H1 (cell line): ENCODE measurements around the gene DCBLD1. TPM values are rescaled to one million over a fixed set of nuclear protein-coding genes. Genes with fewer than 3 reads are reported as not detected.

Source experiments
- CTCF ChIA-PET: fragments of 300-600 bp; sonication (Branson Sonifier 250); formaldehyde crosslinking; loops from one replicate; lab custom pipeline; 2021; ENCODE audit not compliant: partially characterized antibody; lab: Charles Lee
- POLR2A ChIA-PET: fragments of 300-600 bp; sonication (Branson Sonifier 250); formaldehyde crosslinking; loops from one replicate; lab custom pipeline; 2021; ENCODE audit warnings: inconsistent platforms; ENCODE audit not compliant: partially characterized antibody; lab: Charles Lee
- DNase-seq, 2 experiments: peaks; one replicate each; pipeline versions ENCODE4 v3.0.0 to v3.0.0-alpha.2; 2010 to 2022; ENCODE audit warnings: low spot score in 2 of 2, low read depth in 1 of 2, mixed read lengths in 1 of 2
- FAIRE-seq: peaks from 2 replicates; lab custom pipeline; 2011; peaks lifted over from hg19 to GRCh38; lab: Jason Lieb, UNC
- H2AFZ ChIP-seq: 2 replicates; pipeline ENCODE4 v1.8.1; 2012; ENCODE audit warnings: low read length, inconsistent platforms
- H2AK5ac ChIP-seq: 2 replicates; pipeline ENCODE4 v1.6.1; 2013; ENCODE audit warnings: low read depth, low read length
- H2BK120ac ChIP-seq: replicated peaks from 2 replicates; pipeline ENCODE3; 2013; ENCODE audit warnings: low read depth, low read length, inconsistent platforms
- H2BK12ac ChIP-seq: 2 replicates; pipeline ENCODE4 v1.6.1; 2013; ENCODE audit warnings: low read depth, low read length
- H2BK15ac ChIP-seq: 2 replicates; pipeline ENCODE4 v1.6.1; 2013; ENCODE audit warnings: low read length
- H2BK20ac ChIP-seq: 2 replicates; pipeline ENCODE4 v1.6.1; 2013; ENCODE audit warnings: low read length
- H2BK5ac ChIP-seq: 2 replicates; pipeline ENCODE4 v1.6.1; 2013; ENCODE audit warnings: low read depth, low read length
- H3K14ac ChIP-seq: 2 replicates; pipeline ENCODE4 v1.6.1; 2013; ENCODE audit warnings: inconsistent platforms; ENCODE audit not compliant: insufficient read length
- H3K18ac ChIP-seq: 2 replicates; pipeline ENCODE4 v1.6.1; 2013; ENCODE audit warnings: low read length; ENCODE audit errors: extremely low read depth
- H3K23ac ChIP-seq: 2 replicates; pipeline ENCODE4 v1.6.1; 2013; ENCODE audit warnings: inconsistent platforms; ENCODE audit not compliant: insufficient read length
- H3K23me2 ChIP-seq: 2 replicates; pipeline ENCODE4 v1.6.1; 2013; ENCODE audit warnings: low read depth, low read length
- H3K27ac ChIP-seq: 2 replicates; pipeline ENCODE4 v1.6.1; 2011; ENCODE audit warnings: low read depth, low read length, inconsistent platforms
- H3K27me3 ChIP-seq, 4 experiments: replicated peaks in 1 of 4; 1 replicate in 1 of 4; 2 replicates in 3 of 4; pipeline versions ENCODE4 v1.6.1 to v1.8.1; 2011 to 2013; ENCODE audit warnings: low read length in 3 of 4, mild to moderate bottlenecking in 3 of 4, inconsistent platforms in 2 of 4, mixed read lengths in 2 of 4, moderate library complexity in 1 of 4; ENCODE audit not compliant: control insufficient read depth in 3 of 4, insufficient read depth in 3 of 4; ENCODE audit errors: extremely low read depth in 1 of 4
- H3K36me3 ChIP-seq, 4 experiments: 2 replicates each; pipeline versions ENCODE4 v1.6.1 to v1.8.1; 2011 to 2013; ENCODE audit warnings: mild to moderate bottlenecking in 4 of 4, low read length in 3 of 4, moderate library complexity in 2 of 4, control low read depth in 1 of 4, inconsistent platforms in 1 of 4; ENCODE audit not compliant: insufficient read depth in 4 of 4, control insufficient read depth in 2 of 4
- H3K4ac ChIP-seq: replicated peaks from 2 replicates; pipeline ENCODE3; 2013; ENCODE audit warnings: low read length, low read depth, mixed read lengths, inconsistent platforms; ENCODE audit not compliant: insufficient read length
- H3K4me1 ChIP-seq, 4 experiments: replicated peaks in 1 of 4; 1 replicate in 1 of 4; 2 replicates in 3 of 4; pipeline versions ENCODE4 v1.6.1 to v1.8.1; 2011 to 2013; ENCODE audit warnings: low read length in 3 of 4, inconsistent platforms in 2 of 4, mixed read lengths in 1 of 4; ENCODE audit not compliant: insufficient read depth in 4 of 4, control insufficient read depth in 3 of 4
- H3K4me2 ChIP-seq, 2 experiments: 2 replicates each; pipeline versions ENCODE4 v1.6.1 to v1.8.1; 2011 to 2013; ENCODE audit warnings: low read depth in 2 of 2, low read length in 2 of 2, control low read depth in 1 of 2, inconsistent platforms in 1 of 2, mild to moderate bottlenecking in 1 of 2; ENCODE audit not compliant: insufficient read depth in 1 of 2
- H3K4me3 ChIP-seq, 4 experiments: fragments of 200-600, 300-600 bp in 1 of 4; sonication (generic), shearing (Covaris generic), sonication (Bioruptor Twin) in 1 of 4; 2 replicates each; pipeline versions ENCODE4 v1.5.1 to v1.8.1; 2011 to 2016; ENCODE audit warnings: low read length in 4 of 4, low read depth in 3 of 4, control low read depth in 2 of 4, inconsistent platforms in 2 of 4, mild to moderate bottlenecking in 2 of 4, mixed read lengths in 1 of 4, moderate library complexity in 1 of 4; ENCODE audit not compliant: insufficient read depth in 2 of 4; ENCODE audit errors: extremely low read depth in 1 of 4
- H3K56ac ChIP-seq: replicated peaks from 2 replicates; pipeline ENCODE3; 2013; ENCODE audit warnings: low read depth, mild to moderate bottlenecking, mixed read lengths, low read length, inconsistent platforms; ENCODE audit not compliant: insufficient read length
- H3K79me1 ChIP-seq: 2 replicates; pipeline ENCODE4 v1.6.1; 2013; ENCODE audit warnings: low read depth, low read length, control low read depth
- H3K79me2 ChIP-seq, 2 experiments: 2 replicates each; pipeline versions ENCODE4 v1.6.1 to v1.8.1; 2012 to 2013; ENCODE audit warnings: low read length in 2 of 2, mild to moderate bottlenecking in 2 of 2, inconsistent platforms in 1 of 2; ENCODE audit not compliant: insufficient read depth in 2 of 2, control insufficient read depth in 1 of 2
- H3K9ac ChIP-seq, 4 experiments: replicated peaks in 1 of 4; 1 replicate in 1 of 4; 2 replicates in 3 of 4; pipeline versions ENCODE4 v1.6.1 to v1.8.1; 2011 to 2013; ENCODE audit warnings: low read depth in 3 of 4, low read length in 3 of 4, control low read depth in 2 of 4, mild to moderate bottlenecking in 2 of 4, moderate library complexity in 2 of 4, inconsistent platforms in 1 of 4; ENCODE audit errors: extremely low read depth in 1 of 4
- H3K9me3 ChIP-seq, 2 experiments: 2 replicates each; pipeline versions ENCODE4 v1.6.1 to v1.8.1; 2012 to 2013; ENCODE audit warnings: mild to moderate bottlenecking in 2 of 2, moderate library complexity in 2 of 2, control low read depth in 1 of 2, inconsistent platforms in 1 of 2, low read depth in 1 of 2, low read length in 1 of 2, mixed read lengths in 1 of 2; ENCODE audit not compliant: insufficient read depth in 2 of 2
- H4K20me1 ChIP-seq, 2 experiments: replicated peaks in 1 of 2; 2 replicates each; pipeline versions ENCODE3 to v1.8.1; 2011 to 2013; ENCODE audit warnings: inconsistent platforms in 2 of 2, low read length in 2 of 2, mild to moderate bottlenecking in 1 of 2; ENCODE audit not compliant: insufficient read depth in 2 of 2, control insufficient read depth in 1 of 2
- H4K5ac ChIP-seq: 2 replicates; pipeline ENCODE4 v1.6.1; 2013; ENCODE audit warnings: low read length, low read depth, mixed read lengths, inconsistent platforms; ENCODE audit not compliant: insufficient read length
- H4K8ac ChIP-seq: 2 replicates; pipeline ENCODE4 v1.8.0; 2013; ENCODE audit warnings: mild to moderate bottlenecking, moderate library complexity, low read length, inconsistent platforms; ENCODE audit not compliant: insufficient read depth; ENCODE audit errors: extremely low read depth
- H4K91ac ChIP-seq: replicated peaks from 2 replicates; pipeline ENCODE3; 2013; ENCODE audit warnings: low read length, mixed read lengths, inconsistent platforms; ENCODE audit not compliant: insufficient read length
- NANOG ChIP-seq: IDR thresholded peaks from 2 replicates; pipeline ENCODE4 v1.6.1; 2011; ENCODE audit warnings: low read length, low read depth, mild to moderate bottlenecking, inconsistent platforms; ENCODE audit not compliant: insufficient read depth, poor library complexity, severe bottlenecking
- WGBS, 2 experiments: shearing (Covaris generic) in 1 of 2; methylation state at CpG; one replicate each; pipeline versions ENCODE4 v1.1.6 to v1.1.7; 2013 to 2015; ENCODE audit warnings: low lambda C conversion rate in 2 of 2, mixed read lengths in 2 of 2, inconsistent platforms in 1 of 2, low coverage in 1 of 2, missing lambda C conversion rate in 1 of 2; ENCODE audit not compliant: insufficient replicate concordance in 2 of 2, insufficient coverage in 1 of 2, insufficient read length in 1 of 2; ENCODE audit errors: extremely low coverage in 1 of 2, missing lambda C conversion rate in 1 of 2; 5-methylcytosine and 5-hydroxymethylcytosine counted together
- polyA plus RNA-seq, 7 experiments: library from polyadenylated mRNA; depleted of rRNA in 3 of 7; stranded (reverse) in 5 of 7; unstranded in 2 of 7; fragments of >200 nt in 5 of 7; fragments of 200-250 nt in 2 of 7; gene quantifications; 1 replicate in 5 of 7; 2 replicates in 1 of 7; 4 replicates in 1 of 7; pipeline versions ENCODE4 v1.2.1 to v1.2.3, GENCODE V29; 2011 to 2013; ENCODE audit warnings: missing spikeins in 2 of 7, mixed read lengths in 2 of 7
- total RNA-seq: library from RNA; stranded (reverse); fragmentation: NEBNext Ultra II Directional; extraction: Animal tissue kit (Norgen Biotek cat#: 25700); gene quantifications from 2 replicates; pipeline ENCODE4 v1.2.1, GENCODE V29; 2021

DCBLD1 gene
- total and polyA plus RNA-seq, 2 of the 8 experiments (the other 6 are each of a cell fraction or from before 2014, with no cell fraction given), result 3.9 to 11.2 TPM

GRCh38 chr6:117564681-117565080 is 82.2 kb downstream of the DCBLD1 start:
- Histone ChIP-seq H2BK12ac (no peak overlapping the region), H3K23me2 (no peaks in the 10 kb centered on the region), H4K8ac (no peak overlapping the region), H4K5ac (no peak overlapping the region), H3K9me3 (no peaks in the 10 kb centered on the region), H2AFZ (no peak overlapping the region), H4K91ac (no peak overlapping the region), H2BK20ac (no peak overlapping the region), H3K4me3 (no peak overlapping the region), H3K4ac (no peak overlapping the region), H3K9ac (no peak overlapping the region), H3K36me3 (peaks cover 3 to 43% (median 11%) of the 10 kb centered on the region in 4 experiments; a peak in 4 of 8 replicates), H3K4me2 (no peak overlapping the region), H2AK5ac (no peak overlapping the region), H3K79me2 (no peaks in the 10 kb centered on the region)
- FAIRE-seq, result no peak
- WGBS, 2 experiments, result 86% methylated on average over 1 of the region's 1 CpG; no CpG with 5 or more reads in 1 of the 2 experiments
- DNase-seq, result no peak
- CTCF ChIA-PET, result interaction anchor here (1.8 kb wide), 1 partner anchor 9 kb away, joined by 8 read pairs; no protein-coding TSS in a partner anchor
- TF ChIP-seq NANOG, result no peak
- TF ChIP-seq, all 59 proteins: peak for 0
- Histone ChIP-seq H3K27me3 (no peaks in the 10 kb centered on the region), H3K27ac (no peak overlapping the region), H3K23ac (no peak overlapping the region), H3K4me1 (no peaks in the 10 kb centered on the region), H3K56ac (no peak overlapping the region), H4K20me1 (no peaks in the 10 kb centered on the region), H3K79me1 (no peaks in the 10 kb centered on the region), H2BK15ac (no peak overlapping the region), H3K18ac (no peak overlapping the region), H2BK5ac (no peak overlapping the region), H3K14ac (no peak overlapping the region), H2BK120ac (no peak overlapping the region)
- POLR2A ChIA-PET, result no interaction called here
